ENCODE data around the gene MRPL55.
A peak's percentile ranks its signal among the peaks of the same experiment; 100 is the strongest.
"Not testable (repeated sequence)": the region's sequence is repeated elsewhere in the genome, so short reads cannot be mapped to it uniquely, and the experiment has no call there.

MRPL55 gene

DNA sequence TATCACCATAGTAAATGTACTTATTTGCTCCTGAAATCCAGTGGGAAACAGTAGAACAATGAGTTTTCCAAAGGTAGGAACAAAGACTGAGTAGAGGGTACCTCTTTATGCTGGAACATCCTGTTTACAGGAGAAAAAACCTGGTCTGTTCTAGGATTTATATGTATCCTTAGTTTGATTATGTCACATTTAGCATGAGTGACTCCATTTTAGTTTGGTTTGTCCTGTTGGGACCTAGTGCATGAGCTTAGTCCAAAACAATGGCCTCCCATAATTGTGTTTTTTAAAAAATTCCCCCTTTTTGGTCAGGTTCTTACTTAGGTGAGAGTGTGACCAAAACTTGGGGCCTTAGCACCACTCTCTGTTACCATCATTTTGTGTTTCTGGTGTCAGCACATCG lies 3.5 kb upstream of the MRPL55 start:
- no peaks in the 10 kb centered on the region for H3K27me3 ChIP-seq (ENCODE audit: insufficient read depth, low read length)
- TF ChIP-seq EZH2 (IDR thresholded peaks at IDR 0.05; ENCODE audit: borderline replicate concordance, low read length) (no peak), CTCF (IDR thresholded peaks at IDR 0.05; ENCODE audit: low read length) (no peak)
- no peak overlapping the region for H3K4me2 ChIP-seq (ENCODE audit: low read length)
- no peaks in the 10 kb centered on the region for H3F3A ChIP-seq (ENCODE audit: insufficient read depth, low read length)
- H3K9me3 ChIP-seq (ENCODE audit: low read length): peaks cover 3% of the 10 kb centered on the region; the same call in 1 of the 2 replicates
- H3K9ac ChIP-seq (ENCODE audit: low read length): no peak overlapping the region
- H3K27ac ChIP-seq (ENCODE audit: low read depth, low read length, poor library complexity, severe bottlenecking): no peak overlapping the region
- no peak overlapping the region for H3K4me3 ChIP-seq (ENCODE audit: low read depth, low read length, poor library complexity, severe bottlenecking)
- H3K79me2 ChIP-seq (ENCODE audit: insufficient read depth, low read length): peaks cover 8% of the 10 kb centered on the region
- no peaks in the 10 kb centered on the region for H3K9me2 ChIP-seq (ENCODE audit: low read depth, low read length)
- peaks cover 2% of the 10 kb centered on the region; the same call in 1 of the 2 replicates for H3K36me3 ChIP-seq (ENCODE audit: insufficient read depth, low read length)
- H3K4me1 ChIP-seq (ENCODE audit: insufficient read depth, low read length, severe bottlenecking): peaks cover 22% of the 10 kb centered on the region
- no peak overlapping the region for H2AFZ ChIP-seq (ENCODE audit: low read length)
- no peaks in the 10 kb centered on the region for H4K20me1 ChIP-seq (ENCODE audit: insufficient read depth, low read length)

DNA sequence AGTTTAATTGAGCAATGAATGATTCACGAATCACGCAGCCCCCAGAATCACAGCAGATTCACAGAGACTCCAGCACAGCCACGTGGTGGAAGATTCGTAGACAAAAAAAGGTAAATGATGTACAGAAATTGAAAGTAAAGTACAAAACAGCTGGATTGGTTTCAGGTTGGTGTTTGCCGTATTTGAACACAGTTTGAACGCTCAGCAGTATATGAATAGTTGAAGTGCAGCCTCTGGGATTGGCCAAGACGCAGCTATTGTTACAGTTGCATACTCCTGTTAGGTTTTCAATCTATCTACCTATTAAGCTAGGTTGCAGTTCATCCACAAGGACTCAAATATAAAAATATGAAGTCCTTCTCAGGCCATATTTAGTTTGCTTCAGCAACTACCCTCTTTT lies 3.1 kb upstream of the MRPL55 start:
- H3K79me2 ChIP-seq (ENCODE audit: insufficient read depth, low read length): peaks cover 8% of the 10 kb centered on the region
- no peaks in the 10 kb centered on the region for H3K9me2 ChIP-seq (ENCODE audit: low read depth, low read length)
- H3K9ac ChIP-seq (ENCODE audit: low read length): no peak overlapping the region
- TF ChIP-seq CTCF (IDR thresholded peaks at IDR 0.05; ENCODE audit: low read length) (no peak), EZH2 (IDR thresholded peaks at IDR 0.05; ENCODE audit: borderline replicate concordance, low read length) (no peak)
- H2AFZ ChIP-seq (ENCODE audit: low read length): no peak overlapping the region
- H3F3A ChIP-seq (ENCODE audit: insufficient read depth, low read length): no peaks in the 10 kb centered on the region
- H3K4me3 ChIP-seq (ENCODE audit: low read depth, low read length, poor library complexity, severe bottlenecking): no peak overlapping the region
- no peaks in the 10 kb centered on the region for H3K27me3 ChIP-seq (ENCODE audit: insufficient read depth, low read length)
- H3K4me2 ChIP-seq (ENCODE audit: low read length): no peak overlapping the region
- H3K36me3 ChIP-seq (ENCODE audit: insufficient read depth, low read length): peaks cover 7% of the 10 kb centered on the region; the same call in 1 of the 2 replicates
- H3K9me3 ChIP-seq (ENCODE audit: low read length): no peaks in the 10 kb centered on the region
- no peaks in the 10 kb centered on the region for H4K20me1 ChIP-seq (ENCODE audit: insufficient read depth, low read length)
- peaks cover 25% of the 10 kb centered on the region for H3K4me1 ChIP-seq (ENCODE audit: insufficient read depth, low read length, severe bottlenecking)
- no peak overlapping the region for H3K27ac ChIP-seq (ENCODE audit: low read depth, low read length, poor library complexity, severe bottlenecking)

DNA sequence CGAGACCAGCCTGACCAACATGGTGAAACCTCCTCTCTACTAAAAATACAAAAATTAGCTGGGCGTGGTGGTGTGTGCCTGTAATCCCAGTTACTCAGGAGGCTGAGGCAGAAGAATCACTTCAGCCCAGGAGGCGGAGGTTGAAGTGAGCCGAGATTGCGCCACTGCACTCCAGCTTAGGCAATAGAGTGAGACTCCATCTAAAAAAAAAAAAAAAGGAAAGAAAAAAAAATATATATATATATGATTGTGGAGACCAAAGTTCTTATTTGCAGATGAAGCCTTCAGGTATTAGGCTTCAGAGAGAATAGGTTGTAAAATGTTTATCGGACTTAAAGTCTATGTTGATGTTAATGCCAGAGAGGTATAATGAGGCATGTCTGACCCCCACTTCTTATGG lies 2.2 kb upstream of the MRPL55 start:
- H3F3A ChIP-seq (ENCODE audit: insufficient read depth, low read length); H3K4me3 ChIP-seq (ENCODE audit: low read depth, low read length, poor library complexity, severe bottlenecking); H3K9ac ChIP-seq (ENCODE audit: low read length); H3K27me3 ChIP-seq (ENCODE audit: insufficient read depth, low read length); H3K9me3 ChIP-seq (ENCODE audit: low read length); H3K27ac ChIP-seq (ENCODE audit: low read depth, low read length, poor library complexity, severe bottlenecking); H3K79me2 ChIP-seq (ENCODE audit: insufficient read depth, low read length); H3K9me2 ChIP-seq (ENCODE audit: low read depth, low read length); H2AFZ ChIP-seq (ENCODE audit: low read length); H3K4me2 ChIP-seq (ENCODE audit: low read length); H4K20me1 ChIP-seq (ENCODE audit: insufficient read depth, low read length): not testable (repeated sequence)
- Histone ChIP-seq H3K36me3 (ENCODE audit: insufficient read depth, low read length) (peaks cover 15% of the 10 kb centered on the region; the same call in 1 of the 2 replicates), H3K4me1 (ENCODE audit: insufficient read depth, low read length, severe bottlenecking) (peaks cover 25% of the 10 kb centered on the region)

- no peak for TF ChIP-seq CTCF (IDR thresholded peaks at IDR 0.05; ENCODE audit: low read length)
- TF ChIP-seq EZH2 (IDR thresholded peaks at IDR 0.05; ENCODE audit: borderline replicate concordance, low read length): no peak
- Histone ChIP-seq H3K4me2 (ENCODE audit: low read length) (peak overlapping the region; percentile 100; the same call in 1 of the 2 replicates), H3K9ac (ENCODE audit: low read length) (no peak overlapping the region), H4K20me1 (ENCODE audit: insufficient read depth, low read length) (no peaks in the 10 kb centered on the region), H3K36me3 (ENCODE audit: insufficient read depth, low read length) (peaks cover 22% of the 10 kb centered on the region; the same call in 1 of the 2 replicates), H3K27me3 (ENCODE audit: insufficient read depth, low read length) (no peaks in the 10 kb centered on the region), H3K79me2 (ENCODE audit: insufficient read depth, low read length) (peaks cover 8% of the 10 kb centered on the region), H3K4me3 (ENCODE audit: low read depth, low read length, poor library complexity, severe bottlenecking) (no peak overlapping the region), H3F3A (ENCODE audit: insufficient read depth, low read length) (no peaks in the 10 kb centered on the region), H3K4me1 (ENCODE audit: insufficient read depth, low read length, severe bottlenecking) (peaks cover 25% of the 10 kb centered on the region), H2AFZ (ENCODE audit: low read length) (no peak overlapping the region), H3K27ac (ENCODE audit: low read depth, low read length, poor library complexity, severe bottlenecking) (no peak overlapping the region), H3K9me2 (ENCODE audit: low read depth, low read length) (no peaks in the 10 kb centered on the region), H3K9me3 (ENCODE audit: low read length) (no peaks in the 10 kb centered on the region)
Measured at GRCh38 chr1:228110556-228110955, 1.5 kb upstream of the MRPL55 start.

All from OCI-LY1 (cell line).